ENCODE measurements around the gene GALNT14.
A peak's percentile ranks its signal among the peaks of the same experiment; 100 is the strongest.

The GALNT14 gene

DNA sequence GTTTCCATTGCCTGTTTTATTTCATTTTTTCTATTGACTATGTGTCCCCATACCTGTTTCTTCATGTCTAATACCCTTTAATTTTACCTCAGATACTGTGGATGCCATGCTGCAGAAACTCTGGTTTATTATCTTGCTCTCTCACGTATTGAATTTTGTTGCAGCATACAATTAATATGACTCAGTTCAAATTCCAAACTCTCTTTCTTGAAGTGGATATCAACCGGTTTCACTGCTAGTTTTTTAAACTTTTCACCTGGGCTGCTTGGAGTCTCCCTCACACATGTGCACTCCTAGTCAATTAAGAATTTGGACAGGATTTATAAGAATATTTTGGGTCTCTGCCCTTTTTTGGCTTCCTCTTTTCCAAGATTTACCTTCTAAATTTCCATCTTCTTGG, 260.4 kb downstream of the GALNT14 start:
- Histone ChIP-seq H3K4me3 (ENCODE audit: low read depth, low read length) (no peak overlapping the region), H3K36me3 (no peaks in the 10 kb centered on the region), H3K4me1 (no peaks in the 10 kb centered on the region), H3K9me3 (no peaks in the 10 kb centered on the region), H3K27me3 (no peaks in the 10 kb centered on the region)
- TF ChIP-seq, protein P1, sequence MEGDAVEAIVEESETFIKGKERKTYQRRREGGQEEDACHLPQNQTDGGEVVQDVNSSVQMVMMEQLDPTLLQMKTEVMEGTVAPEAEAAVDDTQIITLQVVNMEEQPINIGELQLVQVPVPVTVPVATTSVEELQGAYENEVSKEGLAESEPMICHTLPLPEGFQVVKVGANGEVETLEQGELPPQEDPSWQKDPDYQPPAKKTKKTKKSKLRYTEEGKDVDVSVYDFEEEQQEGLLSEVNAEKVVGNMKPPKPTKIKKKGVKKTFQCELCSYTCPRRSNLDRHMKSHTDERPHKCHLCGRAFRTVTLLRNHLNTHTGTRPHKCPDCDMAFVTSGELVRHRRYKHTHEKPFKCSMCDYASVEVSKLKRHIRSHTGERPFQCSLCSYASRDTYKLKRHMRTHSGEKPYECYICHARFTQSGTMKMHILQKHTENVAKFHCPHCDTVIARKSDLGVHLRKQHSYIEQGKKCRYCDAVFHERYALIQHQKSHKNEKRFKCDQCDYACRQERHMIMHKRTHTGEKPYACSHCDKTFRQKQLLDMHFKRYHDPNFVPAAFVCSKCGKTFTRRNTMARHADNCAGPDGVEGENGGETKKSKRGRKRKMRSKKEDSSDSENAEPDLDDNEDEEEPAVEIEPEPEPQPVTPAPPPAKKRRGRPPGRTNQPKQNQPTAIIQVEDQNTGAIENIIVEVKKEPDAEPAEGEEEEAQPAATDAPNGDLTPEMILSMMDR (IDR thresholded peaks at IDR 0.05; ENCODE audit: low read depth, low read length): no peak
- DNase-seq: no peak

DNA sequence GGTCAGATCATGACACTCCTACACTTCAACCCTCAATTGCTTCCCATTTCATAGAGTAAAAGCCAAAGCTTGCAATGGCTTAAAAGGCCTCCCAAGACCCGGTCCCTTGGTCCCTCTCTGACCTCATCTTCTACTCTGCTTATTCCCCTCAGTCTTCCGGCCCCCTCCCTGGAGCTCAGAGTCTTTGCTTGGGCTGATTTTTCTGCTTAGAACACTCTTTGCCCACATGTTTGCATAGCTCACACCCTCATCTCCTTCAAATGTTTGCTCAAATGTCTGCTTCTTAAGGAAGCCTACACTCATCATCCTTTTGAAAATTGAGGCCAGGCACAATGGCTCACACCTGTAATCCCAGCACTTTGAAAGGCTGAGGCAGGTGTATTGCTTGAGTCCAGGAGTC, 265.4 kb downstream of the GALNT14 start:
- peaks cover 5% of the 10 kb centered on the region; the same call in 1 of the 2 replicates for H3K4me1 ChIP-seq
- H3K4me3 ChIP-seq (ENCODE audit: low read depth, low read length): no peak overlapping the region
- no peak for DNase-seq
- TF ChIP-seq, protein P1 (IDR thresholded peaks at IDR 0.05; ENCODE audit: low read depth, low read length): no peak
- no peaks in the 10 kb centered on the region for H3K27me3 ChIP-seq
- no peaks in the 10 kb centered on the region for H3K36me3 ChIP-seq
- no peaks in the 10 kb centered on the region for H3K9me3 ChIP-seq

- Histone ChIP-seq H3K4me1 (peaks cover 5% of the 10 kb centered on the region; the same call in 1 of the 2 replicates), H3K4me3 (ENCODE audit: low read depth, low read length) (no peak overlapping the region), H3K27me3 (no peaks in the 10 kb centered on the region), H3K9me3 (no peaks in the 10 kb centered on the region), H3K36me3 (no peaks in the 10 kb centered on the region)
- DNase-seq: no peak
- TF ChIP-seq, protein P1 (IDR thresholded peaks at IDR 0.05; ENCODE audit: low read depth, low read length): no peak
These were observed 266.1 kb downstream of the GALNT14 start for GRCh38 chr2:30871980-30872789.

DNA sequence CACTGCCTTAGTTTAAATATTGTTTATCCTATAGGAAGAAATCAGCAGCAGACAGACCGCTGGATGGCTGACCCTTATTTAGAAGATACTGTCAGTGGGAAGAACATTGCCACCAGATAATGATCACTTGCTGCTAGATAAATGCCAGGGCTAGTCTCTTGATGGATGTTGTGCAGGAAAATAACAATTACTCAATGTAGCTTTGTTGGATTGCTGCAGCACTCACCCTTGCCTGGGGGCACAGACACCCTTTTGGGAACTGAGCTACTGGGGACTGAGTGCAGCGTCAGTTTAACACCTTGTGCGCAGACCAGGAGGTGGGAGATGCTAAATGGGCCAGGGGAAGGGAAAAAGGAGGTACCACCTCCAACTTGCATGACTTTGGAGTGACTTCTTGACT, 266.8 kb downstream of the GALNT14 start:
- Histone ChIP-seq H3K27me3 (no peaks in the 10 kb centered on the region), H3K36me3 (no peaks in the 10 kb centered on the region), H3K9me3 (no peaks in the 10 kb centered on the region), H3K4me1 (peaks cover 5% of the 10 kb centered on the region; the same call in 1 of the 2 replicates), H3K4me3 (ENCODE audit: low read depth, low read length) (no peak overlapping the region)
- TF ChIP-seq, protein P1 (IDR thresholded peaks at IDR 0.05; ENCODE audit: low read depth, low read length): no peak
- peak; percentile 73 for DNase-seq

DNA sequence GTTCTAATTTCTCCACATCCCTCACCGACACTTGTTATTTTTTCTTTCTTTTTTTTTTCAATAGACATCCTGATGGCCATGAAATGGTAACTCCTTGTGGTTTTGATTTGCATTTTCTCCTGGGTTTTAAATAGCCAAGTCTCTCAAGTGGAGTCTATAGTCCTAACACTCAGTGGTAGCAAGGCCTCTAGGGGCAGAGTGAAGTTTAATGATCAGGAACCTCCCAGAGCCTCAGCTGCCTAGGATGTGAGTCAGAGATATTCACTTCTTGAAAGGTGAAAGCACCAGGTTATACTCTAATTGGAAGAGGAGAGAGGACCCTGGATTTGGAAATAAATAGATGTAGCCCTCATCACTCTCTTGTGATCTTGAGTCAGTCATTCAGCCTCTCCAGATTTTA, 268.3 kb downstream of the GALNT14 start:
- TF ChIP-seq, protein P1 (IDR thresholded peaks at IDR 0.05; ENCODE audit: low read depth, low read length): no peak
- Histone ChIP-seq H3K4me3 (ENCODE audit: low read depth, low read length) (no peak overlapping the region), H3K36me3 (no peaks in the 10 kb centered on the region), H3K4me1 (peaks cover 5% of the 10 kb centered on the region; the same call in 1 of the 2 replicates), H3K27me3 (no peaks in the 10 kb centered on the region), H3K9me3 (no peaks in the 10 kb centered on the region)
- DNase-seq: no peak

DNA sequence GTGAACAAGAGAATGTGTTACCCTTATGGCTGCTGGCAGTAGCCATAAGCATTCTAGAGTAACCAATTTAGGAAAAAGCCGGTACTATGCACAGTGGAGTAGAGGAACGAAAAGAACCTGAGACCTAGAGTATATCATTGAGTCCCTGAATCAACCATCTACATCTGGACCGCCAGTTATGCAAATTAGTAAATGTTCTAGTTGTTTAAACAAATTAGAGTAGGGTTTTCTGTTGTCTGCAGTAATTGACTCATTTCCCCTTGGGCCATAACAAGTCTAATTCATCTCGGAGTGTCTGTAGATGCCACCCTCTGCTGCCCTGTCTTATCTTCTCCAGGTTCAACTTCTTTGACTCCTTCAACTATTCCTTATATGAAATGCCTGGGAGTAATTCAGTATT, 270.9 kb downstream of the GALNT14 start:
- Histone ChIP-seq H3K36me3 (no peaks in the 10 kb centered on the region), H3K4me3 (ENCODE audit: low read depth, low read length) (no peak overlapping the region), H3K27me3 (no peaks in the 10 kb centered on the region), H3K9me3 (no peaks in the 10 kb centered on the region), H3K4me1 (peaks cover 5% of the 10 kb centered on the region; the same call in 1 of the 2 replicates)
- DNase-seq: no peak
- TF ChIP-seq, protein P1 (IDR thresholded peaks at IDR 0.05; ENCODE audit: low read depth, low read length): no peak

Data from BE2C (cell line).